GM21825 (cell line): ENCODE results near the gene ANKRD34A.

Source experiments
- ATAC-seq: cut with Tn5 transposase; IDR thresholded peaks from one replicate; pipeline ENCODE4 v1.9.1; 2021; ENCODE audit warnings: mild to moderate bottlenecking, moderate library complexity; ENCODE audit not compliant: unreplicated experiment

Gene ANKRD34A

DNA sequence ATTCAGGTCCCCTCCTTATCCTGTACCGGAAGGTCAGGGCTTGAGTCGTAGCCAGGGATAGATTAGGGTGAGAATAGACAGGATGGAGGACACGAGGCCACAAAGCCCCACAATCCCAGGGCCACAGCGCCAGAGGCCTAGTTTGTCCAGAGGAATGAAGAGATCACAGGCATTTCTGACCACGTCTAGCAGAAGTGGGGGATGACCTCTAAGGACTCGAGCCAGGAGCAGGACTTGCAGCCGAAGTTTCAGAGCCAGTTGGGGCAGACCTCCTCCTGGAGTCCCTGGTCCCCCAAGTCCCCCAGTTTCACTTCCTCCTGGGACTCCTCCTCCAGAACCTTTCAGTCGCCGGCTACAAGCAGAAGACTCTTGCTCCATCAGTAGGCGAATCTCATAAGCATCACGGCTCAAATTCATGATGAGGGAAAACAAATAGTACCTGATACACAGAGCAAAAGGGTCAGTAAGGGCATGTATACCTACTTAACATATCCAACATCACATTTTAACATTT is 52.2 kb downstream of the ANKRD34A start:
- ATAC-seq = no peak
